HCT116 (cell line): Measurements from ENCODE around the gene RPL31. TPM values are rescaled to one million over a fixed set of nuclear protein-coding genes. Genes with fewer than 3 reads are reported as not detected.

Source experiments
- ATAC-seq: fragments of 200-7000 bp; cut with Tn5 transposase; 2 replicates; pipeline ENCODE4 v1.9.1; 2020; ENCODE audit warnings: mild to moderate bottlenecking, moderate library complexity
- BruUV-seq: library from RNA; stranded (reverse); fragments of 400-500 nt; replicated peaks from 2 replicates; lab custom pipeline; 2021; lab: Mats Ljungman, UMichigan
- CTCF ChIA-PET: fragments of 300-600 bp; sonication (Branson Sonifier 250); formaldehyde crosslinking; loops from one replicate; lab custom pipeline; 2021; ENCODE audit warnings: antibody characterized with exemption; lab: Charles Lee
- POLR2A ChIA-PET: fragments of 300-600, 350-600 bp; sonication (Branson Sonifier 250); formaldehyde crosslinking; loops from one replicate; lab custom pipeline; 2021; ENCODE audit warnings: antibody characterized with exemption; lab: Charles Lee
- RAD21 ChIA-PET, 2 experiments: fragments of 300-600 bp; sonication (Branson Sonifier 250); formaldehyde crosslinking; loops; one replicate each; lab custom pipeline; 2023; ENCODE audit warnings: low total read pairs in 2 of 2; ENCODE audit not compliant: uncharacterized antibody in 2 of 2, unreplicated experiment in 2 of 2, low non-redundant PET in 1 of 2; lab: Charles Lee
- DNase-seq: peaks from one replicate; pipeline ENCODE4 v3.0.0-alpha.2; 2010; ENCODE audit warnings: low read depth, low spot score
- H2AFZ ChIP-seq: fragments of 200-600 bp; shearing (Covaris generic), sonication (generic); 2 replicates; pipeline ENCODE4 v1.6.1; 2017; ENCODE audit warnings: low read depth, mixed run types, mixed read lengths, antibody characterized with exemption, low read length; ENCODE audit not compliant: poor library complexity, severe bottlenecking
- H3K27ac ChIP-seq: 2 replicates; pipeline ENCODE4 v1.5.1; 2012; ENCODE audit warnings: low read depth, low read length
- H3K27me3 ChIP-seq: fragments of 200-600 bp; sonication (generic); 2 replicates; pipeline ENCODE4 v1.6.1; 2016; ENCODE audit warnings: mixed run types, low read length, mixed read lengths; ENCODE audit not compliant: insufficient read depth
- H3K36me3 ChIP-seq, 2 experiments: fragments of 200-500 bp in 1 of 2; fragments of 200-600 bp in 1 of 2; sonication (Bioruptor generic) in 1 of 2; sonication (generic) in 1 of 2; 2 replicates each; pipeline versions ENCODE4 v1.5.1 to v1.6.1; 2014 to 2016; ENCODE audit warnings: low read length in 2 of 2, inconsistent platforms in 1 of 2, mixed read lengths in 1 of 2, mixed run types in 1 of 2; ENCODE audit not compliant: insufficient read depth in 2 of 2, control insufficient read depth in 1 of 2
- H3K4me1 ChIP-seq, 2 experiments: fragments of 200-600 bp in 1 of 2; sonication (generic) in 1 of 2; 2 replicates each; pipeline versions ENCODE4 v1.5.1 to v1.6.1; 2012 to 2017; ENCODE audit warnings: low read length in 2 of 2, inconsistent platforms in 1 of 2, mild to moderate bottlenecking in 1 of 2, mixed read lengths in 1 of 2, mixed run types in 1 of 2, moderate library complexity in 1 of 2; ENCODE audit not compliant: insufficient read depth in 2 of 2, control insufficient read depth in 1 of 2
- H3K4me2 ChIP-seq: fragments of 200-600 bp; sonication (generic); 2 replicates; pipeline ENCODE4 v1.6.1; 2017; ENCODE audit warnings: mixed run types, low read length, mixed read lengths
- H3K4me3 ChIP-seq, 2 experiments: fragments of 200-600 bp in 1 of 2; sonication (generic) in 1 of 2; replicated peaks in 1 of 2; 2 replicates each; pipeline ENCODE4 v1.5.1; 2011 to 2016; ENCODE audit warnings: low read length in 2 of 2, control low read depth in 1 of 2, low read depth in 1 of 2, mild to moderate bottlenecking in 1 of 2, mixed read lengths in 1 of 2, mixed run types in 1 of 2
- H3K79me2 ChIP-seq: fragments of 200-600 bp; sonication (generic); 2 replicates; pipeline ENCODE4 v1.6.1; 2017; ENCODE audit warnings: mild to moderate bottlenecking, mixed run types, low read length, moderate library complexity, mixed read lengths; ENCODE audit not compliant: insufficient read depth
- H3K9ac ChIP-seq: fragments of 200-600 bp; sonication (generic); 2 replicates; pipeline ENCODE4 v1.6.1; 2016; ENCODE audit warnings: low read length, mixed read lengths
- H3K9me2 ChIP-seq: fragments of 200-600 bp; sonication (generic), shearing (Covaris generic); 2 replicates; pipeline ENCODE4 v1.6.1; 2017; ENCODE audit warnings: mixed run types, mild to moderate bottlenecking, moderate library complexity; ENCODE audit not compliant: insufficient read depth
- H3K9me3 ChIP-seq, 2 experiments: fragments of 200-500 bp in 1 of 2; fragments of 200-600 bp in 1 of 2; sonication (Bioruptor generic) in 1 of 2; sonication (generic) in 1 of 2; 2 replicates each; pipeline ENCODE4 v1.6.1; 2014 to 2017; ENCODE audit warnings: low read length in 2 of 2, mixed read lengths in 2 of 2, inconsistent platforms in 1 of 2, low read depth in 1 of 2, mild to moderate bottlenecking in 1 of 2, mixed run types in 1 of 2, moderate library complexity in 1 of 2; ENCODE audit not compliant: control insufficient read depth in 1 of 2, insufficient read depth in 1 of 2
- H4K20me1 ChIP-seq: fragments of 200-600 bp; sonication (generic), shearing (Covaris generic); 2 replicates; pipeline ENCODE4 v1.6.1; 2017; ENCODE audit warnings: mixed run types, mild to moderate bottlenecking, moderate library complexity; ENCODE audit not compliant: insufficient read depth
- ATF3 ChIP-seq: IDR thresholded peaks from 2 replicates; pipeline ENCODE4 v1.6.1; 2012
- POLR2A ChIP-seq: IDR thresholded peaks from 2 replicates; pipeline ENCODE4 v1.7.0; 2011; ENCODE audit warnings: borderline replicate concordance; ENCODE audit not compliant: insufficient read depth, insufficient read length; ENCODE audit errors: extremely low read depth
- RAD21 ChIP-seq: IDR thresholded peaks from 2 replicates; pipeline ENCODE4 v1.6.1; 2012; ENCODE audit warnings: low read depth, mild to moderate bottlenecking
- YY1 ChIP-seq: IDR thresholded peaks from 2 replicates; pipeline ENCODE4 v1.6.1; 2011; ENCODE audit warnings: low read length, low read depth, moderate library complexity, mild to moderate bottlenecking; ENCODE audit not compliant: insufficient replicate concordance; ENCODE audit errors: extremely low read depth
- intact Hi-C: fragments of 100-400 bp; cut with micrococcal nuclease; formaldehyde crosslinking; loops from 2 replicates; pipeline ENCODE4 v1.10.0; 2022
- total RNA-seq: library from RNA; stranded (reverse); gene quantifications from one replicate; pipeline ENCODE4 v1.2.1, GENCODE V29; 2021; ENCODE audit not compliant: unreplicated experiment
- TF ChIP-seq, protein P1 (sequence below), 3 experiments: fragments of 200-600 bp in 1 of 3; sonication (generic) in 1 of 3; IDR thresholded peaks in 2 of 3; conservative IDR thresholded peaks in 1 of 3; 2 replicates each; pipeline ENCODE4 v1.5.1; 2012 to 2017; ENCODE audit warnings: low read depth in 2 of 3, low read length in 2 of 3, antibody characterized with exemption in 1 of 3, borderline replicate concordance in 1 of 3, control low read depth in 1 of 3, mild to moderate bottlenecking in 1 of 3, mixed read lengths in 1 of 3, mixed run types in 1 of 3, moderate library complexity in 1 of 3; ENCODE audit not compliant: insufficient read depth in 1 of 3

Gene RPL31
- total RNA-seq, 1 experiment from 2014 or later, result 1,340 TPM

- Histone ChIP-seq H3K36me3 (peaks cover 24 to 36% of the 10 kb centered on the region in 2 experiments), H3K4me2 (no peak overlapping the region), H3K9me2 (no peaks in the 10 kb centered on the region), H3K27ac (no peak overlapping the region), H2AFZ (no peak overlapping the region), H3K79me2 (no peaks in the 10 kb centered on the region), H4K20me1 (no peaks in the 10 kb centered on the region), H3K27me3 (no peaks in the 10 kb centered on the region), H3K9me3 (no peaks in the 10 kb centered on the region)
- ATAC-seq (peak; percentile 43; the same call in 1 of the 2 replicates), DNase-seq (no peak)
- RAD21 ChIA-PET, result interaction anchor here (0.6 to 1.2 kb wide), 2 partner anchors 117 to 169 kb away, joined by 3 to 5 read pairs; no protein-coding TSS in a partner anchor
- BruUV-seq, result no TSS peak
- intact Hi-C loops, result loop anchor here (1.0 to 5.0 kb wide), 2 partner anchors 116 to 171 kb away; no protein-coding TSS in a partner anchor
- POLR2A ChIA-PET, result interaction anchor here (0.8 to 1.0 kb wide), 2 partner anchors 114 to 169 kb away, joined by 3 to 4 read pairs; partner anchors contain the start of gene TBC1D8
- no peak for TF ChIP-seq POLR2A
- TF ChIP-seq RAD21, result peak; percentile 78
- TF ChIP-seq, protein P1, sequence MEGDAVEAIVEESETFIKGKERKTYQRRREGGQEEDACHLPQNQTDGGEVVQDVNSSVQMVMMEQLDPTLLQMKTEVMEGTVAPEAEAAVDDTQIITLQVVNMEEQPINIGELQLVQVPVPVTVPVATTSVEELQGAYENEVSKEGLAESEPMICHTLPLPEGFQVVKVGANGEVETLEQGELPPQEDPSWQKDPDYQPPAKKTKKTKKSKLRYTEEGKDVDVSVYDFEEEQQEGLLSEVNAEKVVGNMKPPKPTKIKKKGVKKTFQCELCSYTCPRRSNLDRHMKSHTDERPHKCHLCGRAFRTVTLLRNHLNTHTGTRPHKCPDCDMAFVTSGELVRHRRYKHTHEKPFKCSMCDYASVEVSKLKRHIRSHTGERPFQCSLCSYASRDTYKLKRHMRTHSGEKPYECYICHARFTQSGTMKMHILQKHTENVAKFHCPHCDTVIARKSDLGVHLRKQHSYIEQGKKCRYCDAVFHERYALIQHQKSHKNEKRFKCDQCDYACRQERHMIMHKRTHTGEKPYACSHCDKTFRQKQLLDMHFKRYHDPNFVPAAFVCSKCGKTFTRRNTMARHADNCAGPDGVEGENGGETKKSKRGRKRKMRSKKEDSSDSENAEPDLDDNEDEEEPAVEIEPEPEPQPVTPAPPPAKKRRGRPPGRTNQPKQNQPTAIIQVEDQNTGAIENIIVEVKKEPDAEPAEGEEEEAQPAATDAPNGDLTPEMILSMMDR (IDR thresholded peaks at IDR 0.05 in 2 of 3, conservative IDR thresholded peaks at IDR 0.05 in 1 of 3; ENCODE audit: borderline replicate concordance in 1 of 3, insufficient read depth in 1 of 3, low read depth in 2 of 3, low read length in 2 of 3), result peak; percentile 36 to 63 (median 58); a peak in 5 of 6 replicates
- TF ChIP-seq, all 23 proteins: peak for 2
- Histone ChIP-seq H3K9ac (no peak overlapping the region), H3K4me3 (no peak overlapping the region), H3K4me1 (no peaks in the 10 kb centered on the region)
- CTCF ChIA-PET, result interaction anchor here (0.7 to 3.1 kb wide), 12 partner anchors 9 to 306 kb away, joined by 3 to 33 read pairs (median 4); partner anchors contain the start of gene TBC1D8
Measured at GRCh38 chr2:101036562-101036961, 34.5 kb downstream of the RPL31 start.

DNA sequence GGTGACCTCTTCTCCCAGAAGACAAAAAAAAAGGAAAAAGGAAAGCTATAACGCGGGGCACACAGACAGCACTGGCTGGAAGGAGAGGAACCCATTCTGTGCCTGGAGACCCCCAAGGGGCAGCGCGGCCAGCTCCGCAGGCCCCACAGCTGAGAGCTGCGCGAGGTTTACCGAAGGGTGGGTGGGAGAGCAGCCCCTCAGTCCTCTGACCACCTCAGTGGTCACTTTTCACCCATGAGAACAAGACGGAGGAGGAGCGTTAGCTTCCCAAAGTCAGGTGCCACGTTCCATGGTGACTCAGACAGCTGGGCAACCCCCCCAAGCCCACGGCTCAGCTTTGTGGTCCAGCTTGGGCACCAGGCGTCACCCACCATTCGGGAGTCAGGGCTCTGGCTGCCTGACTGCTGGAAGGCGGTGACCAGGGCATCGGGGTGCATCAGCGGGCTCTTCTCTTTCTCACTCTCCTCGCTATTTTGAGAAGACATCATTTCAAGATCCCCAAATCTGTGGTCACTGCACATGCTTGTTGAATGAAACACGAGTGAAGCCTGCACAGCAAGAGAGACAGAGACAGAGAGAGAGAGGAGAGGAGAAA lies 35.2 kb downstream of the RPL31 start:
- ChIA-PET RAD21 (interaction anchor here (0.6 to 1.2 kb wide), 2 partner anchors 116 to 168 kb away, joined by 3 to 5 read pairs; no protein-coding TSS in a partner anchor), POLR2A (interaction anchor here (0.8 to 1.0 kb wide), 2 partner anchors 114 to 168 kb away, joined by 3 to 4 read pairs; partner anchors contain the start of gene TBC1D8), CTCF (interaction anchor here (0.7 to 3.1 kb wide), 13 partner anchors 10 to 307 kb away, joined by 3 to 33 read pairs (median 4); partner anchors contain the start of genes CNOT11 and TBC1D8)
- Histone ChIP-seq H4K20me1 (no peaks in the 10 kb centered on the region), H2AFZ (no peak overlapping the region), H3K79me2 (no peaks in the 10 kb centered on the region), H3K9me3 (no peaks in the 10 kb centered on the region), H3K36me3 (peaks cover 21 to 32% of the 10 kb centered on the region in 2 experiments), H3K4me3 (no peak overlapping the region), H3K4me1 (no peaks in the 10 kb centered on the region), H3K27me3 (no peaks in the 10 kb centered on the region), H3K9me2 (no peaks in the 10 kb centered on the region), H3K27ac (no peak overlapping the region), H3K9ac (no peak overlapping the region), H3K4me2 (no peak overlapping the region)
- ATAC-seq, result no peak
- intact Hi-C loops, result loop anchor here (5.0 kb wide), 1 partner anchor 170 kb away; no protein-coding TSS in a partner anchor
- BruUV-seq, result TSS peak; percentile 17
- TF ChIP-seq YY1 (no peak), ATF3 (no peak)
- DNase-seq, result no peak
